NCI-H1694 treated with DMSO at 0.1 percent for 48 hours (cell line): Measurements from ENCODE around the gene PLPPR1.

Experiments used
- DNase-seq: peaks from one replicate; lab custom pipeline; 2025; lab: John Stamatoyannopoulos, UW

Gene PLPPR1

DNA sequence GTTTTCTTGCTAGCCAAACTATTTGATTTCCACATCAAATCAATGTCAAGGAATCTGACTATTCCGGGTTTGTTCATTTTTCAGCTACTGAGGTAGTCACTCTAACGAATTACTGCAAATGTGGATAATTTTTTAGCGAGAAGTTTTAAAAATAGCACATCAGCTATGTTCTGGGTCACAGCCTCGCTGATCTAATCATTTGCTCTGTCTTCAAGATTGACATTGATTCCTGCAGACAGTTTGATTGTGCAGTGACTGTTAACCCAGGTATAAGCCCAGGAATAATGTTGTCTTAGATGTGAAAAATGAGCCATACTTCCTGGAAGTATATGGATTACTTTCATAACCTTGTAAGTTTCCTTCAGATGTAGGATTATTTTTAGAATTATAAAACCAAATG is 181.1 kb downstream of the PLPPR1 start:
- no peak for DNase-seq

DNA sequence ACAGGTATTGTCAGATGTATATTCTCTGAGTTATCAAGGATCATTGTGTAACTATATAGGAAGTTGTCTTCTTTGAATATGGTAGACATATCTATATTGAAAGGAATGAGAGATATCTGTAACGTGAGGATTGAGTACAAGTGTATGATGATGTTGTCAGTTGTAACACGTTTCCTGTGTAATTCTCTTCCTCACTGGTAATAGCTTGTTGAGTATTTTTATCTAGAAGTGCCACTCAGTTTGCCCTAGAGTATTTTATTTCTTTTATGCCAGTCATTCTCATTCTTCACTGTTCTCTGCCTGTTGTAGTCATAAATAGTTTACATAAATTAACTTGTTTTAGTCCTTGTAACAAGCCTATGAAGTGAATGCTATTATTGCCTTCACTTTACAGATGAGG is 184.1 kb downstream of the PLPPR1 start:
- no peak for DNase-seq

DNA sequence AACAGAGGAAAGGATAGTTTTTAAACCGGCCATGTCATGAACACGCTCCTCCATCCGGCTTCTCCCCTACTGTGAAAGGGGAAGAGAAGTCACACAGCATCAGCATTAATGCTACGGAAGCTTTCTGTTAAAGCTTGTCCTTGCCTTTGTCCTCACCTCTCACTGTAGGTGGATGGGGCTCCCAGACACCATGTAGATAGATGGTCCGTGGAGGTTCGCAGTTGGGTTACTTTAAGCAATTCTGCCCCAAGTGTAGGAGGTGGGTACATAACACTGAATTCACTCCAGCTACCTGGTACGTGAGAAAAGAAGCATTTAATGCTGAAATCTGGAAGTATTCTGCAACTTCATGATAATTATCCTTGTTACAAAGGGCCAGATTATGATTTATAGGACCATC is 190.5 kb downstream of the PLPPR1 start:
- DNase-seq = no peak

DNA sequence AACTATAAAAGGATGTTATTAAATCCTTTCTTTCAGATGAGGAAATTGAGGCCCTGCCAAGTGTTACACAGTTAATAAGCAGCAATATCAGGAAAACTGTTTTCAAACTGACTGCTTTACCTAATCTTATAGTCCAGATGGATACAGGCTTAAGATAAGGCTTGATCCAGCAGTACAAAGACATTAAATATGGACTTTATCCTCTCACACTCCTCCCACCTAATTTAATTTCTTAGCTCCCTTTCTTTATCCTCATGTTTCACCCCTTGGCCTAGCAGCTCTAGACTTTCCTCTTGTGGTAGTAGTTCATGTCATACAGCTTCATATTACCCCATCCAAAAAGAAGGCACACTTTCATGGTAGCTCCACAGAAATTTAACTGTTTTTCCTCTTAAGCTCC is 191.8 kb downstream of the PLPPR1 start:
- DNase-seq = no peak

DNA sequence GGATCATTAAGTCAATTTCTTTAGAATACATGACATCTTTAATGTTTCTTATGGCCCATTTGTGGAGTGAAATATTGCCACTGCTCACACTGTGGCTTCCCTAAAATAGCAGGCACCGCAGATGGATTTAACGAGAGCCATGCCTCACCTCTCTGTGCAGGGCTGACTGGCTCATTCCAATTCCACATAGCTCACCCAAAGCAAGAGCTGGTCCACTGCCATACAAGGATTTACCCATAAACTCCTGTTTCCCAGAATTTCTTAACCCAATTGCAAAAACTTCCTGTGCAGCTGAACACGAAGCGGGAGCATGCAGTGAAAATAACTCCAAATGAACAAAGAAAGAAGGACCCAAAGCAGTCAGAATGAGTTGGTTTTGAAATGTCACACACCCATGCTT is 196.7 kb downstream of the PLPPR1 start:
- DNase-seq = no peak

DNA sequence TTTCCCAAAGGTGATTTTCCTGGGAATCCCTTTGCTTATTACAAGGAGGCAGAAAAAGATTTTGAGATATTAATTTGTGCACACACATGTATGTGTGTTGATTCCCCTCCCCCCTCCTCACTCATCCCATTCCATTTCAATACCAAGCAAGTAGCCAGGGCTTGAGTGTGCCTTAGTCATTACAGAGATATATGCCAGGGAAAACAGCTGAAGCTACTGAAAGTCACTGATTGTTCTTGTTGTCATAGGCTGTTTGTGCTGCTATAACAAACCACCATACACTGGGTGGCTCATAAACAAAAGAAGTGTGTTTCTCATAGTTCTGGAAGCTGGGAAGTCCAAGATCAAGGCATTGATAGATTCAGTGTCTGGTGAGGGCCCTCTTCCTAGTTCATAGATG is 197.6 kb downstream of the PLPPR1 start:
- DNase-seq = no peak

DNA sequence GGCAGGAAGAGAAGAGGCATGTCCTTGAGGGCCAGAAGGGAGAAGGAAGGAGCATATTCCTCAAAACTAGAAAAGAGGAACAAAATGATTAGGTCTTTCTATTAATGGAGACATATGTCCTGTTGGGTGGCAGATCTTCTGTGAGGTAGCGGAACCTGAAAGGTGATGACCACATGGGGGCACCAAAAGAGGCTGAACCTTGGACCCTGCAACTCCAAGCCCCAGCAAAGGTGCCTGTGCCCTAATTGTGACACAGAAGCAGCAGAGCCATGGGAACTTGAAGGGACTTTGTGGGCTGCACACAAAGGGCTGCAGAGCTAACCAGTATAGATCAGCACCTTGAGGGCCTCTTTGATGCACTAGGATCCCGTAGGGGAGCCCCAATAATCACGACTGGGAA is 198.3 kb downstream of the PLPPR1 start:
- no peak for DNase-seq

DNA sequence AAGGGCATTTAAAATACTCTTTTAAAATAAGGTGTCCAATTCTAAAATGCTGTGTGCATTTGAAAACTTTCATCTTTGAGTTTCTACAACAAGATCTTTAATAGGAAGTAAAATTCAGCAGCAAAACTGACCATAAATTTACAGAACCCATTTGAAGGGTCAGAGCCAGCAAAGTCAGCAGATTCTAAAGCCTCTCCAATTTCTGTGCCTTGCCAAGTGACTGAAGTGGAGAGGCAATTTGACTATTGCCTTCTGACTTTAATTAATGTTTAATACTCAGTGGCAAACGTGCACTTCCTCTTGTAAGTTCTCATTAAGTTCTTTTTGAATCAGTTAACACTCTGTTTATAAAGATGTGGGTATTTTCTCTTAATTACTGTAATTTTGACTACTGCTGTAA is 201.1 kb downstream of the PLPPR1 start:
- DNase-seq = peak; percentile 33

DNA sequence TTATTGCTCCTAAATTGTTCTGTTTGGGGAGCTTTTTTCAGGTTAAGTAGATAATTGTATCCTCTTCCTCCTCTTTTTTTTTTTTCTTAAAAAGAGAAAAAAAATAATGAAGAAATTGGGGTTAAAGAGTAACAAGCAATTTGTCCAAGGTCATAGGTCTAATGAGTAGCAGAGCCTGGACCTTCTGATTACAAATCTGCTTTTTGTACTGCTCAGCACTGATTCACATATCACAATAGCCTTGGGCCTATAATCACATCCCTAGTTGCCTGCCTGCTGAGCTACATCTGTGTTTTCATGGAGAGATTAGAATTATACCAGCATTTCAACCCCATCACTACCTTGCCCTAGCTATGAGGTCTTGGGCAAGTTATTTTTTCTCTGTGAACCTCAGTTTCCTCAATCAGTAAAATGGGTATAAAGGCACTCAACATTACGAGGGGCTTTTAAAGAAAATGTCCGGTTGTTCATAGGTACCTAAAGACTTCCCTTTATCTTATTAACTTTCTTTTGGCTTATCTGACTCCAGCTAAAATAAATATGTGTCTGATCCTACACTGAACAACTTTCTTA is 204.0 kb downstream of the PLPPR1 start:
- DNase-seq = no peak

DNA sequence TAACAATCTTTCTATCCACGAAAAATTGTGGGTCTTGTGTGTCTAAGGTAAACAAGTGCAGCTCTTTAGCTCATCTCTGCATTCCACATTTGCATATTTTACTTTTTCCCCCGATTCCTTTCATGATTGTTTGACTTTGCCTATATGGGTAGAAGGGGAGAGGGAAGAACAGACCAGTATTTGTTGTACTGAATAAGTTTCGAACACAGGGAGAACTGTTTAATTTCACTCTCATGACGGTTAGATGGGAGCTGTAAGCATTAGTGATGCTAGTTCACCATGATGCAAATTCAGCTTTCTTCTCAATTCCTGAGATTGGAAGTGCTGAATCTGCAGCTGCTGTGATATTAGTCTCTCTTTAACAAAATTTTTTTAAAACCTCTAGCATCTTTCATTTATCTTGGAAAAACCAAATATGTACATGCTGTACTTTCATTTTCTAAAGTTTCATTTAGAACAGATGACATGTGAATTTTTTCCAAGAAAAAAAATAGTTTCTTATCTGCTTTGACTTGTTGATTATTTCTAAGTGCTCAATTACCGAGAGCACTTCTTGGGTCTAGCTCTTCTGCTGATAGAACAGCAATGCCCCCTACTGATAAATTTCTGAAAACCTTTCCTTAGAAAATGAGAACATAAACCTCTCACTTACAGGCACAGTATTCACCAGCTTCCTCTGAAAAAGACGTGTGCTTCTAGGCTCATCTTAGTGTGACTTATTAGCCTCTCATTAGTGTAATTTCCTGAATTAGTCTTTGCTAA is 206.8 kb downstream of the PLPPR1 start:
- DNase-seq = peak; percentile 74

DNA sequence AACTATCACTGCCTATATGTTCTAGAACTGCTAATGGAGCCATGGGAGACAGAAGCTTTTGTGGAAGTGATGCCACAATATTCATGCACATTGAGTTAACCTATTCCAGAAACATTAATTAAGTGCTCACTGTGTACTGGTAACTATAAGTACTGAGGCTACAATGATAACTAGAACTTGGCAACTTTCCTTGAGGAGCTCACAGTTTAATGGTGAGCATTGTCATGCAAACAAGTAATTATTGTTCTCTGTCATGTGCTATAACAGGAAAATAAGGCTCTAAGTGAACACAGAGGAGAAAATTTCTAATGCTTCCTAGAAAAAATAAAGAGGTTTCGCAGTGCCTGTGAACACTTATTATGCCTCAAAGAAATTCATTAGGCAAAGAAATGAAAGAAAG is 214.1 kb downstream of the PLPPR1 start:
- no peak for DNase-seq

DNA sequence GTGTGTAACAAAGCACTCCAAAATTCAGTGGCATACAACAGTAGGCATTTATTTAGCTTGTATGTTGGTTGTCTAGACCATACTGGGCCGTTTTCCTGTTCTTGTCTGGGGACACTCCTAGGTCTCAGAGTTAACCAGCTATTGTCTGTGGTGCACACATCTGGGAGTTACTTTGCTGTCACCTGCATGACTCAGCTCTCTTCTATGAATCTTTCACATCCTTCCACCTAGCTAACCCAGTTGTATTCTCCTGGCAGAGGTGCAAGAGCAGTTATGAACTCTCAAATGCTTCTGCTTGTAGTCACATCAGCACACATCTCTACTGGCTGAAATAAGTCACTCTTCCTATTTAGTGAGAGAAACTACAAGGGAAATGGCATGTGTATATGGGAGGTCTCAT is 218.2 kb downstream of the PLPPR1 start:
- no peak for DNase-seq

DNA sequence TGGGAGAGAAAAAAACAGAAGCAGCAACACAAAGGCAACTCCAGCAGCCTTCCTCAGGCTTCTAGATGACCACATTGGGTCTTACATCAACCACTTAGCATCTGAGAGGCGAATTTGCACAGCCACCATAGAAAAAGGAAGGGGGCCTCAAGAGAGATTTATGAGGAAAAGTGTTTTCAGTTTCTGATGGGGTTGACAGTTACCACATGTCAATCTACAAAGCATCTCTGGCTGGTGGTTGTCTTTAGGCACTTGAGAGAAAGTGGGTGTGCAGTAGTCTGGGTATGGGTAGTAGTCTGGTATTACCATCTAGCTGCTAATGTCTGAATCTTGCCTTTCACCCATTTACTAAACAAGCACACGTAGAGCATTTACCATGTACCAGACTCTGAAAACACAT is 218.8 kb downstream of the PLPPR1 start:
- no peak for DNase-seq

DNA sequence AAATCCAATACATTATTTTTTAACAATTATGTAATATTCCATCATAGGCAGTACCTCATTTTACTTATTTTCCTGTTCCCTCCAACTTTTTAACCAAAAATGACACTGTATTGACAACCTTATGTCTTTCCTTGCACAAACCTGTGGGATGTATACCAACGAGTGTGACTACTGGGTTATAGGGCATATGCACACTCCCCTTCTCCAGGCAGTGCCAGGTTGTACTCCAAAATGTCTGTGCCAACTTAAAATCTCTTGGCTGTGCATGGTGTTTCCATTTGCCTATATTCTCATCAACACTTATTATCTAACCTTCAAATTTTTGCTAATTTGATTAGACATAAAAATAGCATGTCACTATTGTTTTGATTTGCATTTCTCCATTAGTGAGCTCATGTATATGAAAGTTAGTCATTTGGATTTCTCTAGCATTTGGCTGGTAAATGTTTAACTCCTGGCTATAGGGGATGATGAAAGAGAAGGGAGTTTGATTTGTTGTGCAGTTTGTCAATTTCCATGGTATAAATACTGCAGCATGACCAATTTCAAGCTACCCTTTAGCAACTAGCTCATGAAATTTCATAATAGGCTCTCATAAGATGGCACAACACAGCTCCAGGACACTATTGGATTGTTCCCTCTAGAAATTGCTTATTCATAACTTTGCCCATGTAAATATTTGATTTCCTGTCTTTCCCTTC is 226.4 kb downstream of the PLPPR1 start:
- no peak for DNase-seq

DNA sequence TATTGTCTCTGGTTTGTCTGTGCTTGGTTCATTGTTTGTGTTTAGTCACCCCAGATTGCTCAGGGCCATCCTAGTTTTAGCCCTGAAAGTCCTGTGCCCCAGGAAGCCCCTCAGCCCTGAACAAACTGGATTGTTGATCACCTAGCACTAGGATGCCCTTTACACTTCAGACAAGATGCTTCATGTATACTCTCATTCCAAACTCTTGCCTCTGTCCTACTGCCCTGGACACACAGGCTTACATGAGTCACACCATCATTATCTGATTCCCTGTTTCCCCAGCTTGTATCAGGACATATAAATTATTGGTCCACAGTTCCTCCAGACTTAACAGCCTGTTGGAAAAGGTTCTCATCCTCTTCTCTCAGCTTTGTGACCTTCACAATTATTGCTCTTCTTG is 236.2 kb downstream of the PLPPR1 start:
- DNase-seq = no peak

DNA sequence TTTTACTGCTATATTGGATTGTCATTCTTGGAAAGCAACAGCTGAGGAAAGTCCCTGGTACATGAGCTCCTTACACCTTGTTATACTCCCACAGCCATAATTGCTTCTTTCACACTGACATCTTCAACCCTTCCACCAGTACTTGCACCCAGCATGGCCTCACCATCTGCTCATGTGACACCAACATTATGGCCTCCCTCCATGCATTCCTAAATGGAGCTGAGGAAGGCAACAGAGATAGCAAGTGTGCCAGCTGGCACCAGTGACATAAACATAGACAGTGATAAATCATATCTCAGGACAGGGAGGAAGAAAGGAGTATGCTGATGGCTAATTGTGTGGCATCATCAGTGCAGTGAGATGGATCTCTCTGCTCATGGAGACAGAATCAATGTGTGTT is 236.7 kb downstream of the PLPPR1 start:
- DNase-seq = peak; percentile 20

DNA sequence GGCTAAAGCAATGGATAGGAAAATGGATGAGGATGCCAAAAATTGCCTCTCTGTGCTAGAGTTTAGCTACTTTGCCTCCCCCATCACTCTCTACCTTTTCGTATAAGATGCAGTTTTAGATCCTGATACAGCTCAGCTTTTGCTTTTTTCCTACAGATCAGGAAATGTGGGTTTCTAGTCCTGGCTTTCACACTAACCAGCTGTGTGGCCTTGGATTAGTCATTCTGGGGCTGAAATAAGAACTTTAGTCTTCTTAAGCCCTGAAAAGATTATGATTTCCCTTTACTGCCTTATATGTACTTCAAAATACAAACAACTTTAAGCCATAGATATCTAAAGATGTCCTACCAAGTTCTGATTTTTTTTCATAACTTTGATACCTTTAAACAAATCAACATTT is 239.9 kb downstream of the PLPPR1 start:
- no peak for DNase-seq

DNA sequence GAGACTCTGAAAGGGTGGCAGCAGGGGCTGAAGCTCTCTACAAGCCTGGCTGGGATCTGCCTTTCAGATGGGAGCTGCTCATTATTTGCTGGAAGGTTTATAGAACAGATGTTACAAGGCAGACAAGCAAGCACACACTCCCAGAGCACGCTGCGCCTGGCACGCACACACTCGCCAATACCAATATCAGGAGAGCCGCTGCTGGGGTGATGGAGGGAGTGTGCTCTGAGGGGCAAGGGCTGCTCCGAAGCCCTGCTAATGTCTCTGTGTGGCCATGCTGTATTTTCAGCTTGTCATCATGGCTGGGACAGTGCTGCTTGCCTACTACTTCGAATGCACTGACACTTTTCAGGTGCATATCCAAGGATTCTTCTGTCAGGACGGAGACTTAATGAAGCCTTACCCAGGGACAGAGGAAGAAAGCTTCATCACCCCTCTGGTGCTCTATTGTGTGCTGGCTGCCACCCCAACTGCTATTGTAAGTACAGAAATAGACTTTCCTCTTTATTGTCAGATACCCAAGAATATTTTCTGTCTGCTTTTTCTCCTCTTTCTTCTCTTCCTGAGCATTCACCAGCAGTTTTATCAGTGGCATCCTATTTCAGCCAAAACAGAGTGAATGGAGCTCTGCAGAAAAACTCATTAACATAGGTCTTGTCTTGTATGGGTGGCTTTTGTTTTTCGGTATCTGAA is 241.2 kb downstream of the PLPPR1 start:
- DNase-seq = peak; percentile 85

DNA sequence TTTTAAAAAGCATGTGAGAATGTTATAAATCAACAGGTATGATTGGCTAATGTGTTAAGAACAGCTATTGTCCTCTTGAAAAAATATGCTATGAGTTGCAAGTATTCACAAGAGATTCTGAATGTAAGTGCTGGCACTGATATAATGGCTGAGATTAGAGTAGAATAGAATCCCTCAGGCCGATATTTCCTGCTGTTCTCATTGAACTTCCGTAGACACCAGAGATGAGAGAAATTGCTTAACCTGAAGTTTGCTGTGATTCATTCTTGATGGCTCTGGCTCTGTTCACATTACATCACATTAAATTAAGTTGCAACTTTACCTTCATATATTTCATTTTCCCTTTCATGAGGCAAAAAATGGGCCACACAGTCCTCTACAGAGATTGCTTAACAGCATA is 241.8 kb downstream of the PLPPR1 start:
- peak; percentile 22 for DNase-seq

DNA sequence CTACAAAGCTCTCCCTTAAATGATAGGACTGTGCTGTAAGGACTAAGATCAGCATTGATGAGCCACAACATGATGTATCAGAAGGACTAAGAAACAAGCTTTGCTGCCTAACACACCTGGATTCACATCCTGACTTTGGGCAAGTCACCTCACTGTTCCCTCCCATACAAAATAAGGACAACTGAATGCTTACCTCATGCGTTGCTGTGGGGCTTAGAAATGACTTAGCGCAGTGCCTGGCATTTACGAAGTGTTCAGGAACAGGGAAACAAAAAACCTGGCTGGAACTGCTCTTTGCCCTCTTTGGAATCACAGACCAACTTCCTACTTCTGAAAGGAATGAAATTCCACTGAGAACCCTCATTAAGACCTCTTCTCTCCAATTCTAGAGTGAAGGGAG is 242.6 kb downstream of the PLPPR1 start:
- no peak for DNase-seq

DNA sequence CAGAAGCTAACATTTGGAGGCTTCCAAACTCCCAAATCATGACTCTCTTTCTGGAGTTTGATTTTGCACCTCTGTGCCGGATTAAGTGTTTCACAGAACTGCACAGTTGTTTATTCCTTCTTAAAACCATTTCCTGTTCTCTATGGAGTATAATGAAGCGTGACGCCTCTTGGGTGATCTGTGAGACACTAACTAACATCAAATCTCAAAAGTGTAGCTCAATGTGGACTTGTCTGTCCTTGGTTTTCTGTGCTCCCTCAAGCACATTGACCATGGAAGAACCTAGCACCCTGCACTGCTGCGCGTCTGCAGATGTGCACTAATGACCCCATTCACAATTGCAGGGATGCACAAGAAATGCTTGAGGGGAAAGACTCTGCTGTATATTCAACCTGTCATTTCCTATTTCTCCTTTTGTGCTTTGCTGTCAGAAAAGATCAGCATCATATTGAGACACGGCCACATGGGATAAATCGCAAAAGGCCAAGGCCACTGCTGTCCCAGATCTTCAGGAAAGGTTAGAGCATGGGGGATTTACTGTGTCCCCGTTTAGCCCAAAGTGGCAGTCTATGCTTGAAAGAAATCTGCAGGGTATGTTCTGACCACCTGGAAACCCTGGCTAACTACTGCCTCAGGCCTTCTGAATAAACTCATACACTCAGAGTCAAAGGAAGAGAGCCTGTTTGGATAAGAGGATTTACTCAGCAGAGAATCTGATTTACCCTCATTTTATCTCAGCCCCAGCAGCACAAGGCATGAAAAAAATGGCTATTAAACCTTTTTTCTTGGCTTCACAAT is 246.6 kb downstream of the PLPPR1 start:
- no peak for DNase-seq

DNA sequence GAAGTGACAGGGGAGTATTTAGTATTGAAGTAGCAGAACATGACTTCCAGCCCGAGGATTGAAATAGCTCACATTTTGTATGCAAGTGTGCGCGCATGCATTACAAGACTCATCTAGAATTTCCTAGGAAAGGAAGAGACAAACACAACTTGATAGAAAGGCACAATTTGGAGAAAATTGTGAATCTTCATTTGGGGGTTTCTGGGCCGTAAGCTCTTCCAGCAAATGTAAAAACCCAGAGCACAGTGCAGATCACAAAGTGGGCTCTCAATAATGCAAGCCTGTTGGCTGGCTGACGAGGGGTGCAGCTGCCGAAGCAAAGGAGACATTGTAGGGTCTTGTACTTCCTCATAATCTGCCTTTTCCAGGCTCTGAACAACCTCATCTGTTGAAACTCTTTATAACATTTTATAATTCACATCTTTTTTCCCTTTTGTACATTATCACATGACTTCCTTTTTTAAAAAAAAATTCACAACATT is 247.3 kb downstream of the PLPPR1 start:
- no peak for DNase-seq
